OCI-LY7 (cell line): ENCODE results near the gene DHRS1.

ENCODE experiments used
- EZH2phosphoT487 ChIP-seq: fragments of 200-600 bp; sonication (generic); IDR thresholded peaks from 2 replicates; pipeline ENCODE4 v1.6.1; 2018; ENCODE audit warnings: low read depth, borderline replicate concordance, mild to moderate bottlenecking, mixed run types, antibody characterized with exemption, low read length, moderate library complexity, mixed read lengths
- TF ChIP-seq, protein P1 (sequence below): fragments of 200-600 bp; sonication (generic); conservative IDR thresholded peaks from 2 replicates; pipeline ENCODE4 v1.5.1; 2014; ENCODE audit warnings: mild to moderate bottlenecking, antibody characterized with exemption, low read length, moderate library complexity, mixed read lengths

DNA sequence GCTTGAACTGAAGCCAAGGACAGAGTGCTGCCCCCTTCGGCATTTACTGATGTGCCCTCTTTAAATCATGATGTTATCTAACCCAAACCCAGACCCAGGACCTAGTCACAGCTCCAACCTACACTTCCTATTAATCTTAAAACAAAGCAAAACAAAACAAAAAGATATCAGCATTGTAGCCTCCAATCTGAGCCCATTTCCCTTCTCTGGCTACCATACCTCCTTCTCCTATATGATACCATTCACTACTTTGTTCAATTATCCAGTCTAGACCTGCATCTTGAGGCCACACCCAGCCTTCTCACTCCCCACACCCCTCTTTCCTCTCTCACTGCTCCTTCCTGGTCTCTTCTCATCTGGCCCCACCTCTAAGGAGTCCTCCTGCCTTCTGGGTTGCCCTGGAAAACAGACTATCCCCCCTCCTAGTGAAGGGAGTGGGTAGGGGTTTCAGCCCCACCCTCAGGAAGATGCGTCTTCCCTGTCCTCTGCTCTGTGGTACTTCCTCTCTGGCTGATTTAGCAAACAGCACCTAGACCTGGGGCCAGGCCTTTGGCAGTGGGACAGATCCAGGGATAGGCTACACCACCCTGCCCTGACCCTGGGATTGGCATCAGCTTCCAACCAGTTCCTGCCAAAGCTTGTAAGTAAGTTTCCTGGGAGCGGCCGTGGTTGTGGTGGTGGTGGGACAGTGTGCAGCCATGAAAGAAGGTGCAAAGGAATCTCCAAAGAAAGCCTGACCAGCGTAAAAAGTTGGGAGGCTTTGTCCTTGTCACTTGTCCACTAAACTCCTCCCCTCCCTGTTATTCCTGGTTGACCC is 15.0 kb upstream of the DHRS1 start:
- TF ChIP-seq, protein P1, sequence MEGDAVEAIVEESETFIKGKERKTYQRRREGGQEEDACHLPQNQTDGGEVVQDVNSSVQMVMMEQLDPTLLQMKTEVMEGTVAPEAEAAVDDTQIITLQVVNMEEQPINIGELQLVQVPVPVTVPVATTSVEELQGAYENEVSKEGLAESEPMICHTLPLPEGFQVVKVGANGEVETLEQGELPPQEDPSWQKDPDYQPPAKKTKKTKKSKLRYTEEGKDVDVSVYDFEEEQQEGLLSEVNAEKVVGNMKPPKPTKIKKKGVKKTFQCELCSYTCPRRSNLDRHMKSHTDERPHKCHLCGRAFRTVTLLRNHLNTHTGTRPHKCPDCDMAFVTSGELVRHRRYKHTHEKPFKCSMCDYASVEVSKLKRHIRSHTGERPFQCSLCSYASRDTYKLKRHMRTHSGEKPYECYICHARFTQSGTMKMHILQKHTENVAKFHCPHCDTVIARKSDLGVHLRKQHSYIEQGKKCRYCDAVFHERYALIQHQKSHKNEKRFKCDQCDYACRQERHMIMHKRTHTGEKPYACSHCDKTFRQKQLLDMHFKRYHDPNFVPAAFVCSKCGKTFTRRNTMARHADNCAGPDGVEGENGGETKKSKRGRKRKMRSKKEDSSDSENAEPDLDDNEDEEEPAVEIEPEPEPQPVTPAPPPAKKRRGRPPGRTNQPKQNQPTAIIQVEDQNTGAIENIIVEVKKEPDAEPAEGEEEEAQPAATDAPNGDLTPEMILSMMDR: no peak
- TF ChIP-seq EZH2phosphoT487: no peak
